ENCODE measurements around the gene PLEKHA6. TPM values are rescaled to one million over a fixed set of nuclear protein-coding genes. Genes with fewer than 3 reads are reported as not detected.

Gene PLEKHA6
- total RNA-seq, 4 donors from 2014 or later = 1.5 to 2.0 (median 1.6) TPM

DNA sequence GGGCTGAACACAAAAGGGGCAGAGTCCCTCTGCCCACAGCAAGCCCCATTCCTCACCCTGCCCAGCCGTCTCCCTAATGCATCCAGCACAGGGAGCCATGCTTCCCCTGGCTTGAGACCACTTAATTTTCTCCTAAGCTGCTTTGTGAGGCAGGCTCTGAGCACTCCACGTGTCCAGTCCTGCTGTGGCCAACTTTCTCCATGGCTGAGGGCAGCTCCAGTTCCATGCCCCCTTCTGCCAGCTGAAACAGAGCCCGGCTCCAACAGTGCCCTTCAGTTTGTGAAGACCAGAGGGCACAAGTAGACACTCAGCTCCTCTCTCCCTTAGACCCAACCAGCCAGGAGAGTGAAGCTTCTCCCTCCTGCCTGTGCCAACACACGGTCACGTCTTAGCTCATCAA lies 33.8 kb downstream of the PLEKHA6 start:
- TF ChIP-seq, protein P1, sequence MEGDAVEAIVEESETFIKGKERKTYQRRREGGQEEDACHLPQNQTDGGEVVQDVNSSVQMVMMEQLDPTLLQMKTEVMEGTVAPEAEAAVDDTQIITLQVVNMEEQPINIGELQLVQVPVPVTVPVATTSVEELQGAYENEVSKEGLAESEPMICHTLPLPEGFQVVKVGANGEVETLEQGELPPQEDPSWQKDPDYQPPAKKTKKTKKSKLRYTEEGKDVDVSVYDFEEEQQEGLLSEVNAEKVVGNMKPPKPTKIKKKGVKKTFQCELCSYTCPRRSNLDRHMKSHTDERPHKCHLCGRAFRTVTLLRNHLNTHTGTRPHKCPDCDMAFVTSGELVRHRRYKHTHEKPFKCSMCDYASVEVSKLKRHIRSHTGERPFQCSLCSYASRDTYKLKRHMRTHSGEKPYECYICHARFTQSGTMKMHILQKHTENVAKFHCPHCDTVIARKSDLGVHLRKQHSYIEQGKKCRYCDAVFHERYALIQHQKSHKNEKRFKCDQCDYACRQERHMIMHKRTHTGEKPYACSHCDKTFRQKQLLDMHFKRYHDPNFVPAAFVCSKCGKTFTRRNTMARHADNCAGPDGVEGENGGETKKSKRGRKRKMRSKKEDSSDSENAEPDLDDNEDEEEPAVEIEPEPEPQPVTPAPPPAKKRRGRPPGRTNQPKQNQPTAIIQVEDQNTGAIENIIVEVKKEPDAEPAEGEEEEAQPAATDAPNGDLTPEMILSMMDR (IDR thresholded peaks at IDR 0.05; ENCODE audit: low read depth) = no peak

DNA sequence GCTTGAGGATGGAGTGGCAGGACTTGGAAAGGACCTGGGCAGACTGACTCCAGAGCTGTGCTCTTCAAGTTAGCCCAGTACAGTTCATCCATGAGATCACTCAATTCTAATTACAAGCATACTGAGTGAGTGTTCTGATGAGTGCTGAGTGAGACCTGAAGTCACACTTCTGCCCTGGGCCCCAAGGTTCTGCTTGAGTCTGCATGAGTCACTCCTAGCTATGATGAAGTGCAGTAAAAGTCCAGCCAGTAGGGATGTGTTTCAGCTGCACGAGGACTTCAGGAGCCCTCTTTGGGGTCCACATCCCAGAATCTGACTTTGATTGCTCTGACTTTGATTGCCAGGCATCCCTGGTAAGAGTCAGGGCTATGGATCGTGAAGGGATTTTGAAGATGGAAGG lies 35.8 kb downstream of the PLEKHA6 start:
- TF ChIP-seq, protein P1 (IDR thresholded peaks at IDR 0.05; ENCODE audit: low read depth) = no peak

DNA sequence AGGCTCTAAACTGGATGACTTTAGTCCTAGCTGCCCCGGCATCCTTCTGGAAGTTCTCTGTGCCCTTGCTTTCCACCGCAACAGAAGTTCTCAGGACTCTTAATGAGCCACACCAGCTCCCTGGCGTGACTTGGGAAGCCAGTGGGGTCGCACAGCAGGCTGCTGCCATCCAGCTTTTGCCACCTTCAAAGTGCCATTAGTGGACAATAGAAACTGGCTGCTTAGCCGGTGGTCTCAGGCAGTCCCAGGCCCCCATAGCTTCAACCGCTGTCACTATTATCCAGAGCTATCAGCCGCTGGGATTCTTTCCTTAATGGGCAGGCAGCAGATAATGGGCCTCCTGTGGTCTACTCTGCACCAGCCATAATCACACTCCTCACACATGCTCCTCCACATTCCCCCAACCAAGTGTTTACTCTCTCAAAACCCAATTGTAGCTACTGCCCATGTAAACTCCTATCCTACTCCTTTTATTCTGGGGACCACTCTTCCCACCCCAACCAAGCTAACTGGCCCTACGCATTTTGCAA lies 37.3 kb downstream of the PLEKHA6 start:
- TF ChIP-seq, protein P1 (IDR thresholded peaks at IDR 0.05; ENCODE audit: low read depth) = no peak

DNA sequence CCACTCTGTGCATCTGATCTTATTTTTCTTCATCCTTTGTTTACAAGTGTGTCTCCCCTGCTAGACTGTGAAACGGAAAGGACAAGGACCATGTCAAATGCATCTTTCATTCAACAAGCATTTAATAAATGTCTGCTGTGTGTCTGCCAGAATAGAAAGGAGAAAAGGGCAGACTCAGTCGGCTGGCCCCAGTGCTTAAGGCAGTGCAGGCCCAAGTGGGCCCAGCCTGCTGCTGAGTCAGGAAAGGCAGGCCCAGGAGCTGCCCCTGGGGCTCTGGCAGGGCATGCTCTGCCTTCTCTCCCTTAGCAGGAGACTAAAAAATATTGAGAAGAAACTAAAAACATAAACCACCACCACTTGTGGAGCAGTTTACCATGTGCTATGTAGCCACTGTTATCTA lies 38.1 kb downstream of the PLEKHA6 start:
- TF ChIP-seq, protein P1 (IDR thresholded peaks at IDR 0.05; ENCODE audit: low read depth) = no peak

DNA sequence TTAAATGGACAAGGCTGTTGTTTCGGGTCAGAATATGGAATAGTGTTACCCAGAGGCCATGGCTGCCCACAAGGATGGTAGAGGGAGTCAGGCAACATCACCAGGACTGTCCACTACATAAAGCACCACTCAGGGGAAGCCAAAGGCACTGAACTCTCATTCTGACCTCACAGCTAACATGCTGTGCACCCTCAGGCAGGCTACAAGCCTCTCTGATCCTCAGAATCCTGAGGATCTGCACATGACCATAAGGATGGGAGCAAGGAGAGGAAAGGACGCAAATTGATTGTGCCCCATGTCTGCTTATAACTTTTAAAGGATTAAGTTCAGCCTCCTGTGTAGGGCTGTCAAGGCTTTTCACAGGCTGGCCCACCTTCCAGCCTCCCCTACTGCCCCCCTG lies 38.7 kb downstream of the PLEKHA6 start:
- TF ChIP-seq, protein P1 (IDR thresholded peaks at IDR 0.05; ENCODE audit: low read depth) = no peak

DNA sequence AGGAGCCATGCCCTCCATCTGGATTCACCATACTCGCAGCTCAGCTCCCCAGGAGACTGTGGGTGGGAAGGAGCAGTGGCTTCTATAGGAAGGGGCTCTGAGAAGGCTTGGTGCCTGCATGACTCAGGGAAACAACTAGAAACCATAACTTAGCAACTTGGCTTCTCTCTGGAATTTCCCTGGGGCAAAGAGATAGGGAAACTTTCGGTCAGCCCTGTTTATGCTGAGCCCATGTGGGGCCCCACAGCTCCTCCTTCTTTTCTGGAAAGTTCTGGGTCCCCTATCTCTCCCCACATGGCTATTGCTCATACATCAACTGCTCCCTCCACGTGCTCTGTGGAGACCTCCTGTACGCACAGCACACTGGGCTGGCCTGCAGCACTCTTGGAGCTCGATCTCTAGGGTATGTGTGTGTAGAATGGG lies 39.3 kb downstream of the PLEKHA6 start:
- TF ChIP-seq, protein P1 (IDR thresholded peaks at IDR 0.05; ENCODE audit: low read depth) = no peak

DNA sequence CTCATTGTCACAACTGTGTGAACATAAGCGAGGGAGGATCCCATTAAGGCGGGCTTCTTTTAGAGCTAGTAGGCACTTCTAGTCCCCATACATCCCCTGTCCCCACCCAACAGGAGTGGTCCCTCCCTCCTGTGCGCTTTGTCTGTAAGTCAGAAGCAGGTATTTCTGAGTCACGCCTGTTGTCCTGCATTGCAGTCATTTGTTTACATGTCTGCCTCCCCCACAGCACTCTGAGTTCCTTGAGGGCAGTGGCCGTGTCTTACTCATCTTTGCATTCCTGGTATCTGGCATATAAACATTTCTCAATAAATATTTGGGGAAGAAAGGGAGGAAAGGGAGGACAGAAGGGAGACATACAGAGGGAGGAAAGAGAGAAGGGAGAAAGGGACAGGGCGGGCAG lies 40.3 kb downstream of the PLEKHA6 start:
- TF ChIP-seq, protein P1 (IDR thresholded peaks at IDR 0.05; ENCODE audit: low read depth) = no peak

Data from subcutaneous adipose tissue (tissue), 4 donors.